Measurements from ENCODE around the gene POLK.
"Not testable (repeated sequence)": the region's sequence is repeated elsewhere in the genome, so short reads cannot be mapped to it uniquely, and the experiment has no call there.

Gene POLK

DNA sequence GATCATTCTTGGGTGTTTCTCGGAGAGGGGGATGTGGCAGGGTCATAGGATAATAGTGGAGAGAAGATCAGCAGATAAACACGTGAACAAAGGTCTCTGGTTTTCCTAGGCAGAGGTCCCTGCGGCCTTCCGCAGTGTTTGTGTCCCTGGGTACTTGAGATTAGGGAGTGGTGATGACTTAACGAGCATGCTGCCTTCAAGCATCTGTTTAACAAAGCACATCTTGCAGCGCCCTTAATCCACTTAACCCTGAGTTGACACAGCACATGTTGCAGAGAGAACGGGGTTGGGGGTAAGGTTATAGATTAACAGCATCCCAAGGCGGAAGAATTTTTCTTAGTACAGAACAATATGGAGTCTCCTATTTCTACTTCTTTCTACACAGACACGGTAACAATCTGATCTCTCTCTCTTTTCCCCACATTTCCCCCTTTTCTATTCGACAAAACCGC, 99.2 kb downstream of the POLK start:
- DNase-seq (ENCODE audit: low spot score), result not testable (repeated sequence)

DNA sequence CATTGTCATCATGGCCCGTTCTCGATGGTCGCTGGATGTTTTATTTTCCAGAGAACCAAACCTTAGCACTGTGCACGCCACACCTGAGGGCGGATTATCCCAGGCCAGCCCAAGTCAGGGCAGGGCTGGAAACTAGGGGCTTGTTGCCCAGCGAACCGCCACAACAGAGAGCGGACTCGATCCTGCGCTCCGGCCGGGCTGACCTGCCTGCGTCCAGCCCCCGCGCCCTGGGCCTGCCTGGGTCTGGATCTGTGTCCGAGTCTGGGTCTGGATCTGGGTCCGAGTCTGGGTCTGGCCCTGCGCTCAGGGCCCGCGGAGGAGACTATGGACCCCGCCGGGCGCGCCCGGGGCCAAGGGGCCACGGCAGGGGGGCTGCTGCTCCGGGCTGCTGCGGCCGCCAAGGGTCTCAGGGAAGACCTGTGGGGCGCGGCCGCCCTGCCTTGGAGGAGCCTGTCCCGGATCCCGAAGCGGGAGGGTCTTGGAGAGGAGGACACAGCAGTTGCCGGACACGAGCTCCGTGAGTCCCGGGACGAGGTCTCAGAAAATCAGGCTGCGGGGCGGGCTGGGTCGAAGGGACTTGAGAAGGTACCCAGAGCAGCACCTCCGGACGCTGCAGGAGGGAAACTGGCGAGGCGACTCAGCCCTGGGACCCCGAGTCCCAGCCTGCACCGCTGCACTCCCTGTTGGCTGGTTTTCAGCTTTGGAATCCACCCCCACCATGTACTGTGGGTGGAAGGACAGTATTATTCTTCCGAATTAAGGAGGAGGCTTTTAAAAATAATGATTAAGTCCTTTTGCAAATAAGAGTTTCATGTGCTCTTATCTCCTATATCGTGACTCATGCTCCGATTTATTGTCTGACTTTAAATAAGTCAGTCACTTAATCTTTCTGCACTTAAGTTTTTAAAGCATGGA, 99.9 kb downstream of the POLK start, which contains the start of gene ANKDD1B:
TSS of gene ANKDD1B (plus strand) at position 143 of the 915 bp plus-strand sequence. CDS start at position 325, 182 bp downstream.
- DNase-seq (ENCODE audit: low spot score), result no peak

DNA sequence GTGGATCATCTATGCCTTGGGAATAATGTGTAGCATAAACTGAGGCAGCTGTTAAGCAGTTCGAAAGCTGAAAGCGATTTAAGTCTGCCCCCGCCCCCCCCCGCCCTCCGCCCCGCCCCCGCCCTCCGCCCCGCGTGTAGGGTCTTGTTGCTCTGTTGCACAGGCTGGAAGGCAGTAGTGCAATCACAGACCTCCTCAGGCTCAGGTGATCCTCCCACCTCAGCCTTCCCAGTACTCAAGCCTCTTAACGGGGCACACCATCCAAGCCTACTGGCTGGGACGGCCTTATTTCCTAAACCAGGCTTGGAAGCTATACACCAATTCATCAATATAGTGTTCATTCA, 100.5 kb downstream of the POLK start:
- DNase-seq (ENCODE audit: low spot score), result no peak

DNA sequence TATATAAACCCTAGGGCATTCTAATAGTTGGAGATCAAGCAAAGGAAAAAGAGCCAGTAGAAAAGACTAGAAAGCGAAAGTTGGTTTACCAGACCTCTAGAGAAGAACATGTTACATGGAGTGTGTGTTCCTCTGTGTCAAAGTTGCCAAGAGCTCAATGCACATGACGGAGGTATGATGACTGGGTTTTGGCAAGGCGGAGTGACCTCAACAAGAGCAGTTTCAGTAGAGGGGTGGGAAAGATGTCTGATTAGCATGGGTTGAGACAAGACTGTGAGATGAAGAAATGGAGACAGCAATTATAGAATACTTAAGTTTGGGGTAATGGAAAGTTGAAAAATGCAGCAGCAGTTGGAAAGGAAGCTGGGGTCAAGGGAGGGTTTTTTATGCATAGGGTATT, 101.2 kb downstream of the POLK start:
- DNase-seq (ENCODE audit: low spot score), result no peak

DNA sequence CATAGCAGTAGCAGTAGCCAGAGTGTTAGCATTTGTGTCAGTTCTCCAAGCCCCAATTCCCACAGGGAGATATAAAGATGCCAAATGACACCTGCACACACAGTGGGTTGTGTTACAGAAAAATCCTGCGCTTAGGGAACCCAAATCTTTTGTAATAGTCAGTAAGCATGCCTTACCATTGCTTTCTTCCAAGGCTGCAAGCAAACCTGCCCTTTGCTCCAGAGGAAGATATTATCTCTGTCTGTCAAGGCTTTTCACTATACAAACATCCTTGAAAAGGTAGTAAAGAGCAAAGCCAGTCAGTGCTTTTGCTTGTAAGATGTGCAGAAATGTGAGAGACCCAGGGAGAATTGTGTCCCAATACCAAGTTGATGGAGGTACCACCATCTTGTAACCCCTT, 102.5 kb downstream of the POLK start:
- no peak for DNase-seq (ENCODE audit: low spot score)

DNA sequence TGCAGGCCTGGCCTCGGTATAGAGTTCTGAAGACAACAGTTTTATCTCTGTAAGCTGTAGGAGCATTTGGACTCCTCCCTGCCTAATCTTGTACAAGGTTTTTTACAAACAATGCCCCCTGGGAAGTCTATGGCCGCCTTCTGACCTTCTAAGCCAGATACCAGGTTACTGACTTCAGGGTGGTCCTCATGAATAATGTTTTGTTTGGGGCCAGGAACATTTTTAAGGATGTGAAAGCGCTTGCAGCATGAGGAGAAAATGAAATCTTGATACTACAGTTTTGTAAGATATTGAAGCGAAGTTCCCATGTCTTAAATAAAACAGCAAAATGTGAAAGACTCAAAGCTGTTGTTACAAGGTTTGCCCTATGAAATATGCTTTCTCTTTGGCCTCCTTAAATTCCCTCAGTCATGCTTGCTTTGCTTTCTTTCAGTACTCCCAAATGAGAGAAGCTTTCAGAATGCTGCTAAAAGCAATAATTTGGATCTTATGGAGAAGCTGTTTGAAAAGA, 104.7 kb downstream of the POLK start:
- no peak for DNase-seq (ENCODE audit: low spot score)

DNA sequence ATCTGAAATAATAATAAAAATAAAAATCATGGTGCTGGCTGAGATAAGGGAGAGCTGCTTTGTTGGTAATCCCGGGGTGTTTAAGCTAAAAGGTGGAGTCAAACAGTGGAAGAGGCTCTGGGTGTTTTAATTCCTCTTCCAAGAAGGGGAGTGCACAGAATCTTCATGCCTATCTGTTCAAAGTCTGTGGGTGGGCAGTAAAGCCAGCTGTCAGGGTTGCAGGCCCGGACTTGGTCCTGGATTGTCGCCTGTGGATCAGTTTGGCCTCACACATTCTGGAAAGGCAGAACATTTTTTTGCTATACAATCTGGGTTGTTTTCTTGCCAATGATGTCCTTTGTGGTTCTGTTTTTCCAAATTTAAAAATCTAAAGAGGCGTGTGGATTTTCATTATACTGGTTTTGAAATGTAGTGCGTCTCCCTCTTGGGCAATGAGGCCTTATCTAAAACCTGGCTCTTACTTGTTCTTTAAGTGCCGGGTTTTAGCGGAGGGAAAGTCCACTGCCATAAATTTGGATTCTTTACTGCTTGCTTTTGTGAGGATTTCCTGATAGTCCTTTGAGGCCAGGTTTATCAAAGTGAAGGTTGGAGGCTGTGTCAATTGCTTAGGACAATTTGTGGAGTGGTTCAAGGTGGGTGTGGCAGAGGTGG, 105.4 kb downstream of the POLK start:
- DNase-seq (ENCODE audit: low spot score), result no peak

DNA sequence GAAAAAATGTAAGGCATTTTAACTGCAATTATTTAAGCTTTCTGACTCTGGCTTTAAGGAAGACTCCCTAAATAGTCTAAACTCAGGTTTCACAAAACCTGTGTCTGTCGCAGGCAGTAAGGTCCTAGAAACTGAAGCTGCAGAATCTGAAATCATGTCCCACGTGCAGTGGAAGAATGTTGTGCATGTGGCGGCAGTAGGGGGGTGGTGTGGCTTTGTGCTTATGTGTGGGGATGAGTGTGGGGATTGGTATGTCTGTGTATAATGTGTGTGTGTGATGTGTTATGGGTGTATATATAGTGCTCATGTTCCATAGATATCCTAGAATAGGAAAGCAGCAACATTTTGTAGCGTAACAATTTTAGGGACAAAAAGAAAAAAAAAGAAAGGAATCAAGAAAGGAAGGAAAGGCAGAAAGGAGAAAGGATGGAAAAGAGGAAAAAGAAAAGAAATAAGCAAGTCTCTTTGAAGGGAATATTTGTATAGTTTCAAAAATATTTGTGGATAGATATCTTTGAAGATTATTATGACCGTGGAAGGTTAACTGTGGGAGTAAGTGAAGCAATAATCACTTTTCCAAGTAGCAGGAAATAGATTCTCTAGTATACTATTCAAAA, 106.2 kb downstream of the POLK start:
- no peak for DNase-seq (ENCODE audit: low spot score)

DNA sequence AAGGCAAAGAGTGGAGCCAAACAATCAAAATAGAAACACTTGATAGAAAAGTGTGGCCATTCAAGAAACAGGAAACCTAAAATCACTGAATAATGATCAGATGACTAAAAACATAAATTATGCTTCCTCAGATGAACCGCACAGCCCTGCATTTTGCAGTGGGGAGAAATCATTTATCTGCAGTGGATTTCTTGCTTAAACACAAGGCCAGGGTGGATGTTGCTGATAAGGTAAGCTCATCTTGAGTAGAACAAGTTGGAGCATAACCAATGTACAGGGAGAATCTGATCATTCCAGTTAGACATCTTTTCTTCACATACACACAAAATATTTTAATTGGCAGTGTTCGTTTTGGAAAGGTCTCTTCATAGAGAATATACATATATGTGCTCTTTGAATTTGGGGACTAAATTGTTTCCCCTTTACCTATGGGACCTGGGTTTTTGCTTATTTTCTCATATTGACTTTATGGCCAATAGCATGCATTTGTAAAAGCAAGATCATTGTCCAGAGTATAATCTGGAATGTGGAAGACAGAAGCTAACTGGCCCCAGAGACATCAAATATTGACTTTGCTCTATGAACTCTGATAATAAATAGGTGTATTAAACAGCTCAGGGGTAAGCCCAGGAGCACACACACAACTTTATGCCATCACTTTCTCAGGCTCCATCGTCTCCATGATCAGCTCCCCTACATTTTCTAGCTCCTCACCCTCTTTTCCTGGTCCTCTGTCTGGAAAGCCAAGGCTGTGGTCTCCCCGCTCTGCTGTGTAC, 108.7 kb downstream of the POLK start:
- no peak for DNase-seq (ENCODE audit: low spot score)

DNA sequence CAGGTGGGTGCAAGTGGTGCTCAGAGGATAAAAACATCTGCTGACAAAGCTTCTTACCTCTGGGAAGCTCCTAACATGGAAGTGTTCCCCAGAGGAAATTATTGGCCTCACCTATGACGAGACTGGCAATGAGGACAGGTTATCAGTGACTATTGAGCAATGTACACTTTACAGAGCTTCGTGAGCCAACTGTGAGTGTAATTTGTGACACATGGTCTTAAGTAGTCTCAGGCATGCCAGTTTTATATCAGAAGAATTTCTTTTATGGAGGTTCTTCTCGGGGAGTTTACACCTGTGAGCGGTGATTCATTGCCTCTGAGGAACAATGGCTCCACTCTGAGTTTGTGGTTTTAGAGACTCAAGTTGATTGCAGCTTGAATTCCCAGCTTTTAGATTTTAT, 110.9 kb downstream of the POLK start:
- no peak for DNase-seq (ENCODE audit: low spot score)

DNA sequence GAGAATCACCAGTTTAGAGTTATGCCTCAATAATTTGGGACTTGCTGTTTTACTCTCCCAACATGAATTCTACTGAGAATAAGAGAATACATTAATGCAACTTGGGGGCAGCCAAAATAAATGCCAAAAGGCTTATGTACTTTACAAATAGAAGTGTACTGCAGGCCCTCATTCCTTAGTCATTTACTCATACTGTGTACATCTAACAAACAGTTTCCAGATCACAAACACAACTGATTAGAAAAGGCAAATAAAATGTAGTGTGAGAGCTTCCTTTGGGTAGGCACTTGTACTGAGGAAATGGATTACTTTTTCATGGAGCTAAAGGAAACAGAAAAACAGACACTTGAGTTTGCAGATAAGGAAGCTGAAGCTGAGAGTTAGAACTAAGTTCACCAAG, 112.2 kb downstream of the POLK start:
- no peak for DNase-seq (ENCODE audit: low spot score)

DNA sequence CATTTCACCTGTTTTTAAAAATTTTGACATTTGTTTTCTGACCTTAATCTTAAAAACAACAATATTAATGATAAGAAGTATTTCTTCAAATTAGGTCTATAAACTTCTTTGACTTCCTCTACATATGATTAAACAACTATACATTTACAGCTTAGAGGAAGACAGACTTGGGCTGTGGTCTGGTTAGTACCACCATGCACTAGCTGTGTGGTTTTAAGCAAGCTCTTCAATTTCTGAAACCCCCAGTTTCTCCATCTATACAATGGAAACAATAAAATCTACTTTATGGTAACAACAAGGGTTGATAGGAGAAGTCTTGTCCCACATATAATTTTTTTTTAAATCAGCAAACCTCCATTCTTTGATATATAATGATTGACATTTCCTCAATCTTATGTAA, 115.3 kb downstream of the POLK start:
- no peak for DNase-seq (ENCODE audit: low spot score)

DNA sequence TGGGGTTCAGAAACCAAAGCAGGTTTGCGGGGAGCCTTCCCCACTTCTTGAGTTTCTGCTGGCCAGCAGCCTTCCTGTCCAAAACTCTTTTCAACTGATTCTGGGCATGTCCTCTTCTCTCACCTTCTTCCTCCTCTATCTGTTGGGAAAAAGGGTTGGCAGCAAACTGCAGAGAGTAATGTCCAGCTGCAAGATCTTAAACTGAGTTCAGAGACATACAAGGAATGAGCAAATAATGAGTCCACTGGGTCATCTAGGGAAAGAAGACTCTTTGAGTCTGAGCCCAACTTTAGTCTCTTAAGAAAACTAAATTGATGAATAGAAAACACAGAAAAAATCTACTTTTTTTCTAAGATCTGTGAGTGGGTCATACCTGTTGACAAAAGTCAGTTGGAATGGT, 116.1 kb downstream of the POLK start:
- DNase-seq (ENCODE audit: low spot score), result no peak

DNA sequence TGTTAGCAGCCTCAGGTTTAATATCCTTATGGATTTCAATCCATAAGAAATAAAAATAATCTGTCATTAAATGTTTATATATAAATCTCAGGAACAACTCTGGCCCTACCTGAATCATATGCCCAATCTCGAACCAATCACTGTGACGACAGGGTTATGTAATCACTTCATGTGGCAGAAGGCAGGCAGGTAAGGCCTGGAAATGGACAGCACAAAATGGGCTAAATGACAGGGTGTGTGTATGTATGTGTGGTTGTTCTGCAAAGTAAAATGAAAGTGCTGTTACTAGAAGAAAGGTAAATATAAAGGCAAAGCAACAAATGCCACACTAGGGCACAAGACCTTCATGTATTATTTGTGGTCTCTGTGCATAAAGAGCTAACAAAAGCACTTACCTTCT, 119.2 kb downstream of the POLK start:
- no peak for DNase-seq (ENCODE audit: low spot score)

DNA sequence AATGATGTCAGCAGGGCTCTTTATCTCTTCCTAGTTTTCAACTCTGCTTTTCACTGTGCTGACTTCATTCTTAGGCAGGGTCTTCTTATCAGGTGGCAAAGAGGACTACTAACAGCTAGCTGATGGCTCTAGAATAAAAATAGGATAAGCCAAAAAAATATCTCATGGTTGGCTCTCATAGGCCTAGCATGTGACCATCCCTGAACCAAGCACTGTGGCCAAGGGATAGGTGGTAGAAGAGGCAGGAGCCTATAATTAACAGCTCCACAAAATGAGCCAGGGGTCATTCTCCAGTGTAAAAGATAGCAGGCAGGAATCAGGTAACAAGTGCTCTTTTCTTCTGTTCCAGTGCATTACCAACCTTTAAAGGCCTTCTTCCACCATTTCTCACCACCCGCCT, 120.6 kb downstream of the POLK start:
- DNase-seq (ENCODE audit: low spot score), result no peak

DNA sequence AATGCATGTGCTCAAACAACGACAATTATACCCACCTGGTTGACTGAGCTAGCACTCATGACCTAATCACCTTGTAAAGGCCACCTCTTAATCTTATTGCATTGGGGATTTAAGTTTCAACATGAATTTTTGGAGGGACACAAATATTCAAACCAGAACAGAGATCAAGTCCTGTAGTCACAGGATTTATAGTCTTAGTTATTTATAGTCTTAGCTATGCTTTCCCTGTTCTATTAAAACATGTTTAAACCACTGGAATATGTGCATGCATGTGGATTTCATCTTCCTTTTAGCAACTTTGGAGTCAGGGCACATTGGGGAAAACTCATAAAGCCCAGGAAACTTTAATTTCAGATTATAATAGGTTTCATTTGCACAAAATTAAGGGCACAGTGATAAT, 126.3 kb downstream of the POLK start:
- DNase-seq (ENCODE audit: low spot score), result no peak

DNA sequence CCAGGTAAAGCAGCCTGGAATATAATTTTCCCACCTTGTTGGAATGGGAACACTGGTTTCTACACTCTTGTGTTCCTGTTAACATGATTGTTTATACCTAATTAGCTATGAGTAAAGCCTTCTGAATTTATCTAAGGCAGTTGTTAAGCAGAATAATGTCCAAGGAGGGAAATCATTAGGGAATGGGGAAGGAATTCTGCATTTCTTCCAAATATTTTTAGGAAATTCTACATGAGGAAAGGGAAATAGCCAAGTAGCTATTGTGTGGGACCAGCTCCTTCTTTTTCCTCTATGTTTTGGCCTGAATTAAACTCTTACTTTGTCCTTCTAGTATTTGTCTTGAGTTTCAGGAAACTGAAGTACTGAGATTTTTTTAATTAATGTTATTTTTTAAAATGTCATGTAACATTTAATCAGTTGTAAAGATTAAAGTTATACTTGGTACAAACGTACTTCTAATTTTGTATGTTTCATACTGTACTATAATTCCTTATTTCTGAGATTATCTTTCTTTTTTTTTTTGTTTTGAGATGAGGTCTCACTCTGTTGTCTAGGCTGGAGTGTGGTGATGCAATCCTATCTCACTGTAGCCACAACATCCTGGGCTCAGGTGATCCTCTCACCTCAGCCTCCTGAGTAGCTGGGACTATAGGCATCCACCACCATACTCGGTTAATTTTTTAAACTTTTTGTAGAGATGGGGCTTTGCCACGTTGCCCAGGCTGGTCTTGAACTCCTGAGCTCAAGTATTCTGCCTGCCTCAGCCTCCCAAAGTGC, 128.0 kb downstream of the POLK start:
- no peak for DNase-seq (ENCODE audit: low spot score)

DNA sequence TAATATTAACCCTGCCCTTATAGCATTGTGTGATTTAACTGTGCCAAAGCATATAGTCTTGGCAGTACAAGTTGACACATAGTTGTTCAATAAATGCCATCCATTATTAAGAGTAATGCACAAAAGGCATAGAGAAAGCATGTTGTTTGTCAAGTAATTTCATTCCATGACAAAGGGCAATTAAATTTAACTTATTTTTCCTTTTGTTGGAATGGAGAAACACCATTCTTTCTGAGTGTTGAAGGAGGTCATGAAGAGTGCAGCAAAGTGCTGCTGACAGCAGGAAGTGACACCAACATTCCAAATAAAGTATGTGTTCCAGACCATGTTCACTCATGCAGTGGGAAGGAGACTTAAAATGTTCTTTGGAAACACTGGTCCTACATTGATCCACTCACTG, 128.7 kb downstream of the POLK start:
- no peak for DNase-seq (ENCODE audit: low spot score)

DNA sequence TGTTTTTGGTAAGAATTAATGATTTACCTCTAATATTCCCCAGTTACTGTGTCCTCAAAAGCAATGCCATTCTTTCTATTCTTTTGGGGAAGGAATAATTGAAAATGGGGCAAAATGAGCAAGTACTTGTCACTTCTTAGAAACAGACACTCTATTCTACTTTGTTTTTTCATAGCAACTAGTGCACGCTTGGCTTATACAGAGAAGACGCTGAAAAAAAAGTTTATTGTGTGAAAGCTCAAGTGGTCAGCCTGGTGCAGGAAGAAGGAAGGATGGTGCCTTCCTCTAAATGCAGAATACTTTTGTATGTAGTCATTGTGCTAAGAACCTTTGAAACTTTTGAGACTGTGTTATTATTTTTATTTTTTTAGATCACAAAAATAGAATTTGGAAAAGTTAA, 129.1 kb downstream of the POLK start:
- no peak for DNase-seq (ENCODE audit: low spot score)

DNA sequence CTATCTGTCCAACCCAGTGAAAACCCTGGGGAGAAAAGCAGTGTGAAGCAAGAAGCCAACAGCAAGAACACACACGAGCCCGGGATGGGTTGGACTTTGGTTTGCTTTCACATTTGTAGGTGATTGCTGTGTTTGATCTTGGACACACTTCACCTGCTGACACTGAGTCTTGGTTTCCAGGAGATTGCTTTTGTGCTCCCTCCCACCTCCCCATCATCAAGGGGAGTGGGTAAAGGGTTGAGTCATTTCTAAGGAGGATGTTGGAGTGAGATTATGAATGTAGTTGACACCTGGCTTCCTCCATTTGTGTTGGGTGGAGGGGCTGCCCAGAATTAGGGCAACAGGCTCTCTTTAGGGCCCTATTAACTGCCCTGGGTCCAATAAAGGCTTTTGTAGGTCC, 137.0 kb downstream of the POLK start:
- no peak for DNase-seq (ENCODE audit: low spot score)
